PC-3 (cell line): Measurements from ENCODE around the gene FLAD1. TPM values are rescaled to one million over a fixed set of nuclear protein-coding genes. Genes with fewer than 3 reads are reported as not detected.
A peak's percentile ranks its signal among the peaks of the same experiment; 100 is the strongest.

Experiments used
- ATAC-seq: fragments of 200-7000 bp; cut with Tn5 transposase; 2 replicates; pipeline ENCODE4 v1.9.1; 2020; ENCODE audit warnings: mild to moderate bottlenecking, moderate library complexity
- BruUV-seq: library from RNA; stranded (reverse); fragments of 400-500 nt; replicated peaks from 2 replicates; lab custom pipeline; 2021; lab: Mats Ljungman, UMichigan
- CTCF ChIA-PET: fragments of 300-600 bp; sonication (Branson Sonifier 250); formaldehyde crosslinking; loops from one replicate; lab custom pipeline; 2022; ENCODE audit warnings: antibody characterized with exemption; lab: Charles Lee
- POLR2A ChIA-PET: fragments of 300-600 bp; sonication (Branson Sonifier 250); formaldehyde crosslinking; loops from one replicate; lab custom pipeline; 2022; ENCODE audit warnings: antibody characterized with exemption; ENCODE audit not compliant: unreplicated experiment; lab: Charles Lee
- DNase-seq: peaks from one replicate; pipeline ENCODE4 v3.0.0-alpha.2; 2015
- H2AFZ ChIP-seq: fragments of 300-600 bp; sonication (generic); 2 replicates; pipeline ENCODE4 v1.6.0; 2016; ENCODE audit warnings: antibody characterized with exemption, low read length
- H3F3A ChIP-seq: fragments of 300-600 bp; sonication (generic); one replicate; pipeline ENCODE4 v1.6.0; 2017; ENCODE audit warnings: antibody characterized with exemption, low read length, control low read depth, mild to moderate bottlenecking; ENCODE audit not compliant: unreplicated experiment
- H3K27ac ChIP-seq: fragments of 300-600 bp; sonication (generic); 2 replicates; pipeline ENCODE4 v1.5.1; 2016; ENCODE audit warnings: mild to moderate bottlenecking, low read length
- H3K27me3 ChIP-seq: fragments of 300-600 bp; sonication (generic); 2 replicates; pipeline ENCODE4 v1.6.1; 2016; ENCODE audit warnings: low read length, mixed read lengths
- H3K36me3 ChIP-seq: fragments of 300-600 bp; sonication (generic); 2 replicates; pipeline ENCODE4 v1.6.1; 2016; ENCODE audit warnings: low read depth, mixed run types, low read length, mixed read lengths
- H3K4me1 ChIP-seq: fragments of 300-600 bp; sonication (generic); 2 replicates; pipeline ENCODE4 v1.5.1; 2016; ENCODE audit warnings: low read length; ENCODE audit not compliant: insufficient read depth
- H3K4me2 ChIP-seq: fragments of 300-600 bp; sonication (generic); 2 replicates; pipeline ENCODE4 v1.6.0; 2016; ENCODE audit warnings: low read length
- H3K4me3 ChIP-seq: fragments of 300-600 bp; sonication (generic); 2 replicates; pipeline ENCODE4 v1.5.1; 2016; ENCODE audit warnings: mild to moderate bottlenecking, low read length, mixed read lengths
- H3K79me2 ChIP-seq: fragments of 300-600 bp; sonication (generic); 2 replicates; pipeline ENCODE4 v1.6.1; 2017; ENCODE audit warnings: low read length, mixed read lengths
- H3K9ac ChIP-seq: fragments of 300-600 bp; sonication (generic); 2 replicates; pipeline ENCODE4 v1.6.0; 2016; ENCODE audit warnings: mild to moderate bottlenecking, low read length
- H3K9me2 ChIP-seq: fragments of 300-600 bp; sonication (generic); replicated peaks from 2 replicates; pipeline ENCODE4 v1.6.1; 2016; ENCODE audit warnings: mixed run types, low read length, mixed read lengths
- H3K9me3 ChIP-seq: fragments of 300-600 bp; sonication (generic); 2 replicates; pipeline ENCODE4 v1.6.1; 2016; ENCODE audit warnings: low read length, mixed read lengths
- H4K20me1 ChIP-seq: fragments of 300-600 bp; sonication (generic); 2 replicates; pipeline ENCODE4 v1.6.1; 2016; ENCODE audit warnings: low read length, mixed read lengths
- EZH2 ChIP-seq: fragments of 300-600 bp; sonication (generic); IDR thresholded peaks from one replicate; pipeline ENCODE4 v1.6.1; 2017; ENCODE audit warnings: antibody characterized with exemption, mild to moderate bottlenecking, low read length; ENCODE audit not compliant: unreplicated experiment
- EZH2phosphoT487 ChIP-seq: fragments of 300-600 bp; sonication (generic); IDR thresholded peaks from 2 replicates; pipeline ENCODE4 v1.6.1; 2018; ENCODE audit warnings: mild to moderate bottlenecking, antibody characterized with exemption, low read length, borderline replicate concordance
- intact Hi-C: fragments of 100-400 bp; cut with micrococcal nuclease; formaldehyde crosslinking; loops from 2 replicates; pipeline ENCODE4 v1.9.0; 2023
- total RNA-seq: library from RNA; depleted of rRNA; stranded (reverse); fragments of >200 nt; gene quantifications from 2 replicates; pipeline ENCODE4 v1.2.3, GENCODE V29; 2014
- TF ChIP-seq, protein P1 (sequence below): fragments of 300-600 bp; sonication (generic); conservative IDR thresholded peaks from 2 replicates; pipeline ENCODE4 v1.5.1; 2017; ENCODE audit warnings: antibody characterized with exemption, low read depth, mild to moderate bottlenecking, low read length

Gene FLAD1
- total RNA-seq, 1 experiment from 2014 or later, result 84.0 TPM

DNA sequence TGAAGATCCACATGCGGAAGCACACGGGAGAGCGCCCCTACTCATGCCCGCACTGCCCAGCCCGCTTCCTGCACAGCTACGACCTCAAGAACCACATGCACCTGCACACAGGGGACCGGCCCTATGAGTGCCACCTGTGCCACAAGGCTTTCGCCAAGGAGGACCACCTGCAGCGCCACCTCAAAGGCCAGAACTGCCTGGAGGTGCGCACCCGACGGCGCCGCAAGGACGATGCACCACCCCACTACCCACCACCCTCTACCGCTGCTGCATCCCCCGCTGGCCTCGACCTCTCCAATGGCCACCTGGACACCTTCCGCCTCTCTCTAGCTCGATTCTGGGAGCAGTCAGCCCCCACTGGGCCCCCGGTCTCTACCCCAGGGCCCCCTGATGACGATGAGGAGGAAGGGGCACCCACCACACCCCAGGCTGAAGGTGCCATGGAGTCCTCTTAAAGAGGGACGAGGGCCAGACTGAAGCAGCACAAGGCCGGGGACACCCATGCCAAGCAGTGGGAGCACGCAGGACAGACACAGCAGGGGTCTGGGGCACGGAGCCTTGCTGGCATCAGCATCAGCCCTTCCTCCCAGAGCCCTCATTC, 33.2 kb downstream of the FLAD1 start:
- H3K4me3 ChIP-seq, result no peak overlapping the region
- H3K27me3 ChIP-seq, result no peaks in the 10 kb centered on the region
- DNase-seq (no peak), ATAC-seq (no peak)
- ChIA-PET CTCF (interaction anchor here (1.8 to 1.9 kb wide), 3 partner anchors 14 to 32 kb away, joined by 5 to 16 read pairs (median 6); partner anchors contain the start of genes FLAD1 and ZBTB7B), POLR2A (interaction anchor here (0.5 to 0.6 kb wide), 2 partner anchors 10 to 1424 kb away, joined by 3 read pairs; no protein-coding TSS in a partner anchor)
- H3K9me2 ChIP-seq, result no peaks in the 10 kb centered on the region
- H3K9me3 ChIP-seq, result no peaks in the 10 kb centered on the region
- peaks cover 27% of the 10 kb centered on the region for H3K36me3 ChIP-seq
- H3K4me2 ChIP-seq, result peak overlapping the region; percentile 79
- H4K20me1 ChIP-seq, result no peaks in the 10 kb centered on the region
- no peak for TF ChIP-seq EZH2phosphoT487
- TF ChIP-seq, protein P1, sequence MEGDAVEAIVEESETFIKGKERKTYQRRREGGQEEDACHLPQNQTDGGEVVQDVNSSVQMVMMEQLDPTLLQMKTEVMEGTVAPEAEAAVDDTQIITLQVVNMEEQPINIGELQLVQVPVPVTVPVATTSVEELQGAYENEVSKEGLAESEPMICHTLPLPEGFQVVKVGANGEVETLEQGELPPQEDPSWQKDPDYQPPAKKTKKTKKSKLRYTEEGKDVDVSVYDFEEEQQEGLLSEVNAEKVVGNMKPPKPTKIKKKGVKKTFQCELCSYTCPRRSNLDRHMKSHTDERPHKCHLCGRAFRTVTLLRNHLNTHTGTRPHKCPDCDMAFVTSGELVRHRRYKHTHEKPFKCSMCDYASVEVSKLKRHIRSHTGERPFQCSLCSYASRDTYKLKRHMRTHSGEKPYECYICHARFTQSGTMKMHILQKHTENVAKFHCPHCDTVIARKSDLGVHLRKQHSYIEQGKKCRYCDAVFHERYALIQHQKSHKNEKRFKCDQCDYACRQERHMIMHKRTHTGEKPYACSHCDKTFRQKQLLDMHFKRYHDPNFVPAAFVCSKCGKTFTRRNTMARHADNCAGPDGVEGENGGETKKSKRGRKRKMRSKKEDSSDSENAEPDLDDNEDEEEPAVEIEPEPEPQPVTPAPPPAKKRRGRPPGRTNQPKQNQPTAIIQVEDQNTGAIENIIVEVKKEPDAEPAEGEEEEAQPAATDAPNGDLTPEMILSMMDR, result no peak
- no peak for TF ChIP-seq EZH2
- no peak overlapping the region for H2AFZ ChIP-seq
- peak overlapping the region; percentile 70; the same call in 1 of the 2 replicates for H3K9ac ChIP-seq
- intact Hi-C loops, result loop anchor here (2.0 to 5.0 kb wide), 2 partner anchors 36 to 56 kb away; partner anchors contain the start of genes ADAM15 and PYGO2
- peak overlapping the region; percentile 87 for H3K27ac ChIP-seq
- peaks cover 21% of the 10 kb centered on the region for H3K4me1 ChIP-seq
- H3K79me2 ChIP-seq, result peaks cover 18% of the 10 kb centered on the region; the same call in 1 of the 2 replicates
- no peaks in the 10 kb centered on the region for H3F3A ChIP-seq
- BruUV-seq, result TSS peak; percentile 12

DNA sequence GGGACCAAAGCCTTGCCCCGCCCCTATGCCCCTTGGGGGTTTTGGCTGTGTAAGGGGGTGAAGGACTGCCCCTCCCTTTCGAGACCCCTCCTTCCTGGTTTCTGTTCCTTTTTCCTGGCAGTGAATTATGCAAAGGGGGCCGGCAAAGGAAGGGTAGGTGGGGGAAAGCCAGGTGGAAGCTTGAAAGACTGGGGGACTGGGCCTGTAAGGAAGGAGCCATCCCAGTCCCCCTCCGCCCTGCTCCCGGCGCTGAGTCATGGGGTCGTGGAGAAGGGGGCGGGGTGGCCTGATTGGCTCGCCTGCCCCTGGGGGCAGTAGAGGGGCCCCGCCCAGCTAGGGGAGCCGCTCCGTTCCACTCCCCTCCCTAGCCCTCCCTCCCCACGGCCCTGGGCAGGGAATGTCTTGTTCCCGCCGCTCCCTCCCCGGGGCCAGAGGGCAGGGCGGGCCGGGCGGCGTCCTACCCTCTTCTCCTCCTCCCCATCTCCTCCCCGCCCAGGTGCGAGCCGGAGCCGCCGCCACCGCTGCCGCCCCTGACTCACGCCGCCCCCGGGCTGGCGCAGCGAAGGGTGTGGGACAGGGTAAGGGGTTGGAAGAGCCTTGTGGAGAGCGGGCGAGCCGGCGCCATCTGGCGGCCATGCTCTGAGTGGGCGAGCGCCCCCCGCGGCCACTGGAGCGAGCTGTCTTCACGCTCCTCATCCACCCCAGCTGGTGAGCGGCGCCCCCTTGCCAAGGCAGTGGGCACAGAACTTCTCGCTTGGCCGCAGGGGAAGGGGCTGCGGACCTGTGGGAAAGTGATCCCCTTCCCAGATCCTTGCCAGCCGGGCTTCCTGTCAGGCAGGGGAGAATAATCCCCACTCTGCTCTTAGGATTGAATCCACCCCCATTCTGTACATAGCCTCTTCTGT, 34.1 kb downstream of the FLAD1 start:
- peaks cover 21% of the 10 kb centered on the region for H3K4me1 ChIP-seq
- H2AFZ ChIP-seq, result 0 out of 2 replicates have a peak overlapping the region, but pooled peaks have one; percentile 19
- peak; percentile 99 for DNase-seq
- TF ChIP-seq EZH2phosphoT487 (no peak), EZH2 (no peak)
- TF ChIP-seq, protein P1, result peak; percentile 100
- H4K20me1 ChIP-seq, result no peaks in the 10 kb centered on the region
- H3K36me3 ChIP-seq, result peaks cover 26% of the 10 kb centered on the region
- H3K4me2 ChIP-seq, result peak overlapping the region; percentile 79
- ChIA-PET CTCF (interaction anchor here (0.6 to 1.9 kb wide), 14 partner anchors 9 to 81 kb away, joined by 3 to 16 read pairs (median 5); partner anchors contain the start of genes ADAM15, FLAD1, PMVK and ZBTB7B), POLR2A (interaction anchor here (0.6 to 0.9 kb wide), 2 partner anchors 11 to 45 kb away, joined by 3 read pairs; no protein-coding TSS in a partner anchor)
- no peaks in the 10 kb centered on the region for H3K27me3 ChIP-seq
- H3F3A ChIP-seq, result no peaks in the 10 kb centered on the region
- peak overlapping the region; percentile 70 for H3K9ac ChIP-seq
- peaks cover 10% of the 10 kb centered on the region; the same call in 1 of the 2 replicates for H3K79me2 ChIP-seq
- peak; percentile 89 for ATAC-seq
- intact Hi-C loops, result loop anchor here (1.0 to 5.0 kb wide), 4 partner anchors 12 to 56 kb away; partner anchors contain the start of genes ADAM15 and PYGO2
- peak overlapping the region; percentile 87 for H3K27ac ChIP-seq
- peak overlapping the region; percentile 42 for H3K4me3 ChIP-seq
- H3K9me3 ChIP-seq, result no peaks in the 10 kb centered on the region
- H3K9me2 ChIP-seq, result no peaks in the 10 kb centered on the region
- BruUV-seq, result no TSS peak
